AG09319 (cell line): ENCODE data around the gene RPH3AL.
A peak's percentile ranks its signal among the peaks of the same experiment; 100 is the strongest.
"Not testable (repeated sequence)": the region's sequence is repeated elsewhere in the genome, so short reads cannot be mapped to it uniquely, and the experiment has no call there.

Source experiments
- DNase-seq: peaks from one replicate; pipeline ENCODE4 v3.0.0-alpha.2; 2010; ENCODE audit warnings: low read depth; ENCODE audit errors: extremely low read depth
- CTCF ChIP-seq: IDR thresholded peaks from 2 replicates; pipeline ENCODE4 v1.5.1; 2011; ENCODE audit warnings: low read depth, mild to moderate bottlenecking, inconsistent platforms, low read length, moderate library complexity

Gene RPH3AL

GRCh38 chr17:376936-377863 is 24.6 kb upstream of the RPH3AL start:
- no peak for TF ChIP-seq CTCF
- DNase-seq: peak; percentile 32

GRCh38 chr17:373613-374230 is 21.1 kb upstream of the RPH3AL start:
- no peak for DNase-seq
- no peak for TF ChIP-seq CTCF

- no peak for TF ChIP-seq CTCF
- no peak for DNase-seq
Observed at GRCh38 chr17:372157-373152, 19.8 kb upstream of the RPH3AL start.

GRCh38 chr17:371583-371982 is 19.0 kb upstream of the RPH3AL start:
- DNase-seq: no peak
- no peak for TF ChIP-seq CTCF

GRCh38 chr17:367656-368055 is 15.0 kb upstream of the RPH3AL start:
- not testable (repeated sequence) for DNase-seq

GRCh38 chr17:366657-367615 is 14.3 kb upstream of the RPH3AL start:
- DNase-seq: not testable (repeated sequence)

GRCh38 chr17:364766-365165 is 12.2 kb upstream of the RPH3AL start:
- TF ChIP-seq CTCF: no peak
- DNase-seq: no peak
